Esophagus (tissue), 2 donors: Measurements from ENCODE around the gene MYBPHL. TPM values are rescaled to one million over a fixed set of nuclear protein-coding genes. Genes with fewer than 3 reads are reported as not detected.

Source experiments
- H3K27ac ChIP-seq, 2 donors: one replicate each; pipeline ENCODE4 v1.5.1; 2013; ENCODE audit warnings: low read depth in 2 of 2, mild to moderate bottlenecking in 2 of 2, inconsistent platforms in 1 of 2, low read length in 1 of 2, moderate library complexity in 1 of 2
- H3K27me3 ChIP-seq, 2 donors: one replicate each; pipeline ENCODE4 v1.6.1; 2013; ENCODE audit warnings: low read length in 2 of 2, control low read depth in 1 of 2, mild to moderate bottlenecking in 1 of 2; ENCODE audit not compliant: insufficient read depth in 2 of 2, control insufficient read depth in 1 of 2
- H3K36me3 ChIP-seq, 2 donors: one replicate each; pipeline ENCODE4 v1.6.1; 2013; ENCODE audit warnings: low read length in 1 of 2; ENCODE audit not compliant: control insufficient read depth in 2 of 2, insufficient read depth in 2 of 2
- H3K4me1 ChIP-seq, 2 donors: one replicate each; pipeline ENCODE4 v1.6.1; 2013; ENCODE audit warnings: low read length in 1 of 2; ENCODE audit not compliant: control insufficient read depth in 2 of 2, insufficient read depth in 2 of 2
- H3K4me3 ChIP-seq, 2 donors: one replicate each; pipeline ENCODE4 v1.5.1; 2013; ENCODE audit warnings: low read length in 2 of 2, mild to moderate bottlenecking in 2 of 2, low read depth in 1 of 2, moderate library complexity in 1 of 2
- H3K9me3 ChIP-seq, 2 donors: one replicate each; pipeline ENCODE4 v1.6.1; 2013; ENCODE audit warnings: mild to moderate bottlenecking in 2 of 2, low read depth in 1 of 2, low read length in 1 of 2, moderate library complexity in 1 of 2; ENCODE audit not compliant: control insufficient read depth in 2 of 2, insufficient read depth in 1 of 2
- WGBS, 2 donors: extraction: QIAGEN DNeasy Blood & Tissue Kit; methylation state at CpG; one replicate each; pipeline ENCODE4 v1.1.7; 2013; 5-methylcytosine and 5-hydroxymethylcytosine counted together
- polyA plus RNA-seq, 2 donors: library from polyadenylated mRNA; stranded (reverse); fragments of 200-250 nt; gene quantifications; one replicate each; pipeline ENCODE4 v1.2.3, GENCODE V29; 2013
- donor health status: healthy with polysubstance abuse.
- donor health status: Bipolar disorder and iron deficiency.

The MYBPHL gene
- polyA plus RNA-seq, 2 donors, result 0.08 to 0.14 TPM

- no peaks in the 10 kb centered on the region for H3K27me3 ChIP-seq
- H3K27ac ChIP-seq, result no peak overlapping the region
- H3K36me3 ChIP-seq, result peaks cover 0 to 37% of the 10 kb centered on the region in 2 donors
- 87 to 90% methylated on average over 16 of the region's 16 CpGs for WGBS, 2 donors
- no peak overlapping the region for H3K4me3 ChIP-seq
- H3K4me1 ChIP-seq, result peaks cover 4 to 20% of the 10 kb centered on the region in 2 donors
- H3K9me3 ChIP-seq, result no peaks in the 10 kb centered on the region
These were observed 45.8 kb downstream of the MYBPHL start for GRCh38 chr1:109261006-109261405.

DNA sequence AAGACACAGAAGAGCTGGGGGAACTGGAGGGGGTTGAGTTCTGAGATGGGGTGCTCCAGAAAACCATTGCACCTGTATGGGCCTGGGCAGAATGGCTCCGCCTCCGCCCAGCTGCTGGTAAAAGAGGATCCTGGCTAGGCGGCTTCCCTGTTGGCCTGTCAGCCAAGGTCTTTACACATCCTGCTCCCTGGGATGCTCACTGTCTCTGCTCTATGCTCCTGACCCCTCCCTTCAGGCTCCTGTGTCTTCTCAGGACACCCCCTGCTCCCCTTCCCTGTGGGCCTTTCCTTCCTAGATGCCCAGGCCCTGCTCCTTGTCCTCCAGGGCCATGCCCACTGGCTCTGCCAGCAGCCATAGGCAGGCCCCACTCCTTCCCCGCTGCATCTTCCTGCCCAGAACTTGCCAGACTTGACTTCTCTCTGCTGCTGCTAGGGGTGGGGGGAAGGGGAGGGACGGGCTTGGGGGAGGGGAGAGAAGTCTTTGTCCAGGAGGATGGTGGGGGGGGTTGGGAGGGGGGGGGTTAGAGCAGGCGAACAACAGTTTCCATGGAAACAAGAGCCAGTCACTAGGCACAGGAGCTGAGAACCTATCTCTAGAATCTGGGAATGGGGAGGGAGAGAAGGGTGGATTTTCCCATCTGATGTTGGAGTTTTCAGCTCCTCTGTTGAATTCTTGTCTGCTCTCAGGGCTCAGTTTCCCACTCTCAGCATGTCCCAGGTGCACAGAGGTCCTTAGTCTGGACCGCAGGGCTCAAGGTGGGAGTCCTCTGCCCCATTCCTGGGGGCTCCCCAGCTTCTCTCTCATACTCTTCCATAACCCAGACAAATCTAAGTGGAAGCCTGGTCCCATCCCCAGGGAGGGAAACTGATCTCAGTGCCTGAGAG is 46.9 kb downstream of the MYBPHL start:
- Histone ChIP-seq H3K4me1 (peaks cover 7 to 27% of the 10 kb centered on the region in 2 donors), H3K9me3 (no peaks in the 10 kb centered on the region), H3K4me3 (no peak overlapping the region), H3K27me3 (no peaks in the 10 kb centered on the region), H3K27ac (peak overlapping the region in 1 of 2 donors; percentile 51), H3K36me3 (peaks cover 0 to 27% of the 10 kb centered on the region in 2 donors)
- WGBS, 2 donors, result 66% methylated on average over 7 of the region's 7 CpGs

DNA sequence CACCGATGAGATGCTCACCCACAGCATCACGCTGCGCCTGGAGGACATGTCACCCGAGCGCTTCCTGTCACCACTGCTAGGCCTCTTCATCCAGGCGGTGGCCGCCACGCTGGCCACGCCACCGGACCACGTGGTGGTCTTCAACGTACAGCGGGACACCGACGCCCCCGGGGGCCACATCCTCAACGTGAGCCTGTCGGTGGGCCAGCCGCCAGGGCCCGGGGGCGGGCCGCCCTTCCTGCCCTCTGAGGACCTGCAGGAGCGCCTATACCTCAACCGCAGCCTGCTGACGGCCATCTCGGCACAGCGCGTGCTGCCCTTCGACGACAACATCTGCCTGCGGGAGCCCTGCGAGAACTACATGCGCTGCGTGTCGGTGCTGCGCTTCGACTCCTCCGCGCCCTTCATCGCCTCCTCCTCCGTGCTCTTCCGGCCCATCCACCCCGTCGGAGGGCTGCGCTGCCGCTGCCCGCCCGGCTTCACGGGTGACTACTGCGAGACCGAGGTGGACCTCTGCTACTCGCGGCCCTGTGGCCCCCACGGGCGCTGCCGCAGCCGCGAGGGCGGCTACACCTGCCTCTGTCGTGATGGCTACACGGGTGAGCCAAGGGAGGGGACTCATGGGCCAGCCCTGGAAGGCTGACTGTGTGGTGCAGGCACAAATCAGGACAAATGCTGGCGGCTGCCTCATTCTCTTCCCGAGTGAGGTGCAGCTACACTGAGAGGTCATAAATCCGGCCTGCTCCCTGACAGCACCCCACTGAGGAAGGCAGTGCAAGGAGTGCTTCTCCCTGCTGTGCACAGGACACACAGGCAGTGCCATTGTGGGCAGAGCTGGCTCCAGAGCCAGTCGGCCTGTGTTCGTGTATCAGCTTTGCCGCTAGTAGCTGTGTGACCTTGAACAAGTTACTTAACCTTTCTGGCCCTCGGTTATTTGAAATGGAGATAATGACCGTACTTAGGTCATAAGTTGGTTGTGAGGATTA is 48.0 kb downstream of the MYBPHL start:
- Histone ChIP-seq H3K27ac (no peak overlapping the region), H3K4me3 (no peak overlapping the region), H3K9me3 (no peaks in the 10 kb centered on the region), H3K4me1 (peaks cover 15 to 31% of the 10 kb centered on the region in 2 donors), H3K36me3 (peaks cover 0 to 20% of the 10 kb centered on the region in 2 donors), H3K27me3 (no peaks in the 10 kb centered on the region)
- 89 to 90% methylated on average over 69 of the region's 69 CpGs for WGBS, 2 donors

GRCh38 chr1:109257682-109258421 is 49.0 kb downstream of the MYBPHL start:
- Histone ChIP-seq H3K27me3 (no peaks in the 10 kb centered on the region), H3K4me1 (peaks cover 15 to 28% of the 10 kb centered on the region in 2 donors), H3K27ac (peak overlapping the region; percentile 33 to 50), H3K36me3 (peaks cover 0 to 21% of the 10 kb centered on the region in 2 donors), H3K4me3 (no peak overlapping the region), H3K9me3 (no peaks in the 10 kb centered on the region)
- 56 to 72% methylated on average over 15 of the region's 15 CpGs for WGBS, 2 donors

- H3K4me1 ChIP-seq, result peaks cover 13 to 23% of the 10 kb centered on the region in 2 donors
These were observed 49.7 kb downstream of the MYBPHL start for GRCh38 chr1:109256971-109257681.

GRCh38 chr1:109256085-109256484 is 50.7 kb downstream of the MYBPHL start:
- Histone ChIP-seq H3K4me1 (peaks cover 13 to 27% of the 10 kb centered on the region in 2 donors), H3K4me3 (no peak overlapping the region)

More at GRCh38 chr1:109256971-109257681, 49.7 kb downstream of the MYBPHL start:
- no peaks in the 10 kb centered on the region for H3K9me3 ChIP-seq
- no peak overlapping the region for H3K4me3 ChIP-seq
- peak overlapping the region; percentile 33 to 61 for H3K27ac ChIP-seq
- peaks cover 0 to 22% of the 10 kb centered on the region in 2 donors for H3K36me3 ChIP-seq
- H3K27me3 ChIP-seq, result no peaks in the 10 kb centered on the region
- WGBS, 2 donors, result 75 to 79% methylated on average over 5 of the region's 5 CpGs

GRCh38 chr1:109255678-109256077 is 51.1 kb downstream of the MYBPHL start:
- Histone ChIP-seq H3K27ac (no peak overlapping the region), H3K4me3 (no peak overlapping the region), H3K27me3 (no peaks in the 10 kb centered on the region), H3K36me3 (peaks cover 0 to 17% of the 10 kb centered on the region in 2 donors), H3K9me3 (peaks cover 0 to 2% of the 10 kb centered on the region in 2 donors), H3K4me1 (peaks cover 13 to 30% of the 10 kb centered on the region in 2 donors)
- 84 to 85% methylated on average over 5 of the region's 5 CpGs for WGBS, 2 donors

More at GRCh38 chr1:109256085-109256484, 50.7 kb downstream of the MYBPHL start:
- 70% methylated on average over 7 of the region's 7 CpGs for WGBS, 2 donors
- Histone ChIP-seq H3K27me3 (no peaks in the 10 kb centered on the region), H3K9me3 (peaks cover 0 to 2% of the 10 kb centered on the region in 2 donors), H3K36me3 (peaks cover 0 to 20% of the 10 kb centered on the region in 2 donors), H3K27ac (peak overlapping the region in 1 of 2 donors; percentile 25)

DNA sequence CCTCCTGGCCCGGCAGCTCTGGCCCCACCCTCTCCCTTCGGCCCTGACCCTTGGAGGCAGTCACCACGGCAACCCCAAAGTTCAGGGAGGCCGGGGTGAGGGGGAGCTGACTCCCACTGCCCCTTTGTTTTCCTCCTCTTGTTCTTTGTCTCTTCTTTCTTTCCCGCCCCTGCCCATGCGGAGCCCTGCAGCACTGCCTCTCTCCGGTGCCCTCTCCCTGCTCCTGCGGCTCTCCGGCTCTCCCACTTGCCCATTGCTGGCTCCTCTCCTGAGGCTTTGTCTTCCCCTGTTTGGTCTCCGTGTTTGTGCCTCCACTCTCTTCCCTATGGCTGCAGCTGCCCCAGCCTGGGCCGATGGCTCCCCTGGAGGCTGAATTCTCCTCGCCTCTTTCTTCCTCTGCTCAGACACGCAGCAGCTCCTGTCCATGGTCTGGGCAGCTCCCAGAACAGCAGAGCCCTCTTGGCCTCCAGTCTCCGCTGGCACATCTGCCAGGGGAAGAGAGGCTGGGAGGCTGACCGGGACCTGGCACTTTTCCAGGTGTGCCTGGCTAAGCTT is 51.6 kb downstream of the MYBPHL start:
- peaks cover 0 to 2% of the 10 kb centered on the region in 2 donors for H3K9me3 ChIP-seq
- no peaks in the 10 kb centered on the region for H3K27me3 ChIP-seq
- WGBS, 2 donors, result 36 to 51% methylated on average over 15 of the region's 15 CpGs
- H3K36me3 ChIP-seq, result peaks cover 0 to 13% of the 10 kb centered on the region in 2 donors
- peaks cover 13 to 35% of the 10 kb centered on the region in 2 donors for H3K4me1 ChIP-seq
- peak overlapping the region; percentile 34 to 38 for H3K4me3 ChIP-seq
- peak overlapping the region; percentile 87 to 95 for H3K27ac ChIP-seq
